Esophagus muscularis mucosa (tissue), 4 donors: ENCODE measurements around the gene PCA3. TPM values are rescaled to one million over a fixed set of nuclear protein-coding genes. Genes with fewer than 3 reads are reported as not detected.

Experiments
- DNase-seq: peaks from one replicate; pipeline ENCODE4 v3.0.0-alpha.2; 2017; ENCODE audit errors: extremely low spot score
- H3K27ac ChIP-seq, 4 donors: fragments of 200-600 bp; sonication (generic); replicated peaks in 1 of 4; 1 replicate in 3 of 4; 2 replicates in 1 of 4; pipeline ENCODE4 v1.5.1; 2016 to 2019; ENCODE audit warnings: mild to moderate bottlenecking in 1 of 4
- H3K27me3 ChIP-seq, 4 donors: fragments of 200-600 bp; sonication (generic); one replicate each; pipeline versions ENCODE4 v1.5.1 to v1.6.0; 2016 to 2019
- H3K36me3 ChIP-seq, 4 donors: fragments of 200-600 bp; sonication (generic); one replicate each; pipeline ENCODE4 v1.5.1; 2016 to 2019
- H3K4me1 ChIP-seq, 4 donors: fragments of 200-600 bp; sonication (generic); one replicate each; pipeline ENCODE4 v1.5.1; 2016 to 2019
- H3K4me3 ChIP-seq, 4 donors: fragments of 200-600 bp; sonication (generic); 1 replicate in 2 of 4; 2 replicates in 2 of 4; pipeline ENCODE4 v1.5.1; 2016 to 2019; ENCODE audit warnings: mild to moderate bottlenecking in 4 of 4, moderate library complexity in 1 of 4
- H3K9me3 ChIP-seq, 4 donors: fragments of 200-600 bp; sonication (generic); 1 replicate in 3 of 4; 2 replicates in 1 of 4; pipeline ENCODE4 v1.5.1; 2016 to 2019
- EP300 ChIP-seq: sonication (generic); formaldehyde crosslinking; IDR thresholded peaks from one replicate; pipeline ENCODE4 v1.6.1; 2017; ENCODE audit warnings: antibody characterized with exemption
- POLR2A ChIP-seq: fragments of 450-650 bp; IDR thresholded peaks from one replicate; pipeline ENCODE4 v1.6.1; 2017; ENCODE audit warnings: antibody characterized with exemption, moderate library complexity, mild to moderate bottlenecking, low read depth
- POLR2AphosphoS5 ChIP-seq, 2 donors: sonication (generic); formaldehyde crosslinking; IDR thresholded peaks; one replicate each; pipeline ENCODE4 v1.6.1; 2017; ENCODE audit warnings: antibody characterized with exemption in 2 of 2
- whole genome bisulfite sequencing: methylation state at CpG from one replicate; pipeline ENCODE4 v1.1.5; 2018; 5-methylcytosine and 5-hydroxymethylcytosine counted together
- intact Hi-C: fragments of 100-400 bp; cut with DNase I; formaldehyde crosslinking; loops from one replicate; pipeline ENCODE4 v1.15.1; 2023
- total RNA-seq, 4 donors: library from RNA; depleted of rRNA; stranded (reverse); fragments of >200 nt; gene quantifications; one replicate each; pipeline versions ENCODE4 v1.1.0 to v1.2.1, GENCODE V29; 2016
- TF ChIP-seq, protein P1 (sequence below), 3 experiments: fragments of 200-600 bp in 2 of 3; fragments of 450-650 bp in 1 of 3; sonication (generic) in 2 of 3; IDR thresholded peaks; one replicate each; pipeline ENCODE4 v1.5.1; 2017 to 2019; ENCODE audit warnings: antibody characterized with exemption in 3 of 3, mild to moderate bottlenecking in 2 of 3, moderate library complexity in 1 of 3

PCA3 gene
- total RNA-seq, 4 donors from 2014 or later = under 0.01 to 1.0 (median 0.65) TPM; not detected in 1

DNA sequence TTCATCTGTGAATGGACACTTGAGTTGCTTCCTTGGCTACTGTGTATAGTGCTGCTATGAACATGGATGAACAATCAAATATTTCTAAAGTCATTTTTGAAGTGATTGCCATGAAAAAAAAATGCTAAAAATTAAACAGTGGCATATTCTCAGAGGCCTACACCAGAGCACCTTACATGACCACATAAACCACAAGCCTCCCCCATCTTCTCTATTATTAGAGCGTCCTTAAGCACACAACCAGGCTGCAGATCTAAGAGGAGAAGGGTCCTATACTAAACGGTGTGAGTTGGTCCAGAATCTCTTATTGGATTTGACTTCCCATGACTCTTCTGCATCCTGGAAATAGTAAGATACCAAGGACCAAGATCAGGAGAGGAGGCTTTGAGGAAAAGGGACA, 34.3 kb downstream of the PCA3 start:
- WGBS = 71% methylated on average over 2 of the region's 2 CpGs
- Histone ChIP-seq H3K36me3 (peaks cover 0 to 7% (median 0%) of the 10 kb centered on the region in 4 donors), H3K4me3 (no peak overlapping the region), H3K9me3 (no peaks in the 10 kb centered on the region), H3K27me3 (no peaks in the 10 kb centered on the region), H3K4me1 (peaks cover 0 to 7% (median 2%) of the 10 kb centered on the region in 4 donors), H3K27ac (no peak overlapping the region)
- no peak for TF ChIP-seq POLR2AphosphoS5 (IDR thresholded peaks at IDR 0.05)
- no peak for TF ChIP-seq EP300
- TF ChIP-seq, protein P1, sequence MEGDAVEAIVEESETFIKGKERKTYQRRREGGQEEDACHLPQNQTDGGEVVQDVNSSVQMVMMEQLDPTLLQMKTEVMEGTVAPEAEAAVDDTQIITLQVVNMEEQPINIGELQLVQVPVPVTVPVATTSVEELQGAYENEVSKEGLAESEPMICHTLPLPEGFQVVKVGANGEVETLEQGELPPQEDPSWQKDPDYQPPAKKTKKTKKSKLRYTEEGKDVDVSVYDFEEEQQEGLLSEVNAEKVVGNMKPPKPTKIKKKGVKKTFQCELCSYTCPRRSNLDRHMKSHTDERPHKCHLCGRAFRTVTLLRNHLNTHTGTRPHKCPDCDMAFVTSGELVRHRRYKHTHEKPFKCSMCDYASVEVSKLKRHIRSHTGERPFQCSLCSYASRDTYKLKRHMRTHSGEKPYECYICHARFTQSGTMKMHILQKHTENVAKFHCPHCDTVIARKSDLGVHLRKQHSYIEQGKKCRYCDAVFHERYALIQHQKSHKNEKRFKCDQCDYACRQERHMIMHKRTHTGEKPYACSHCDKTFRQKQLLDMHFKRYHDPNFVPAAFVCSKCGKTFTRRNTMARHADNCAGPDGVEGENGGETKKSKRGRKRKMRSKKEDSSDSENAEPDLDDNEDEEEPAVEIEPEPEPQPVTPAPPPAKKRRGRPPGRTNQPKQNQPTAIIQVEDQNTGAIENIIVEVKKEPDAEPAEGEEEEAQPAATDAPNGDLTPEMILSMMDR (IDR thresholded peaks at IDR 0.05) = no peak
- no peak for TF ChIP-seq POLR2A
- intact Hi-C loops = loop anchor here (10.0 kb wide), 1 partner anchor 346 kb away; no protein-coding TSS in a partner anchor
- no peak for DNase-seq

DNA sequence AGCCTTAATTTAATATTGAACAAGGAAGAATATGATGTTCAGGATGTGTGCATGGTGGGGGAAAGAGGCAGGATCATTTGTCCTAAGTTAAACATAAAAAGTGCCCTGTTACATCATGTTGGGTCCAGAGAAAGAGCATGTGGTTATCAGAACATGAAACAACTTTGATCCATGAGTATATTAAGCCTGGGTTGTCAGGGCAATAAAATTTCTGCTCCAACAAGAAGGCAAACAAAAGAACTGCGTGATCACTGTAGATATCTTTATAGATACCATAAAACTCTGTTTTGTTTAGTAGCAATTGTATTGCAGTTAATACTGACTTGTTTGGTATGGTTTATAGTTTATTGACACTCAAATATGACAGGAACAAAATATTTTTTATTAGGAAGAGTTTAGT, 35.2 kb downstream of the PCA3 start:
- Histone ChIP-seq H3K4me1 (peaks cover 0 to 7% (median 2%) of the 10 kb centered on the region in 4 donors), H3K27ac (no peak overlapping the region), H3K4me3 (no peak overlapping the region), H3K27me3 (no peaks in the 10 kb centered on the region), H3K9me3 (no peaks in the 10 kb centered on the region), H3K36me3 (peaks cover 0 to 15% (median 3%) of the 10 kb centered on the region in 4 donors)
- TF ChIP-seq, protein P1 (IDR thresholded peaks at IDR 0.05) = no peak
- TF ChIP-seq POLR2A (no peak), POLR2AphosphoS5 (IDR thresholded peaks at IDR 0.05) (no peak), EP300 (no peak)
- 92% methylated on average over 1 of the region's 1 CpG for WGBS
- intact Hi-C loops = loop anchor here (10.0 kb wide), 1 partner anchor 345 kb away; no protein-coding TSS in a partner anchor
- DNase-seq = no peak

DNA sequence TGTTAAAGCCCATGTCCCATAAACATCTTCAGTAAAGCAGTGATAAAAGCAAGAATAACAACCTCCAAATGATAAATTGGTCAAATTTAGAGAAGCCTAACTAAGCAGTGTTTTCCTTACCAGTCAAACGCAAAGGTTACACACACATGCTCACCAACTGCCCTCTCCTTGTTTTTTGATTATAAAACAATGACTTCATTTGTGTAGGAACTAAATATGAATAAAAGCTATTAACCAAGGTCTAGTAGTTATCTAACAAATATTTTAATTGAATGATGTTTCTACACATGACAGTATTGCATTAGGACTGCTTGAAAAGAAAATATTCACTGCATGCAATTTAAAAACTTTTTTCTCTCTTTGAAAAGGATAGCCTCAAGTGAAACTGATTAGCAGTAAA, 36.7 kb downstream of the PCA3 start:
- H3K27ac ChIP-seq = no peak overlapping the region
- H3K27me3 ChIP-seq = no peaks in the 10 kb centered on the region
- DNase-seq = no peak
- H3K4me1 ChIP-seq = peaks cover 0 to 7% (median 2%) of the 10 kb centered on the region in 4 donors
- intact Hi-C loops = no loop called here
- H3K9me3 ChIP-seq = no peaks in the 10 kb centered on the region
- no peak for TF ChIP-seq EP300
- TF ChIP-seq, protein P1 (IDR thresholded peaks at IDR 0.05) = no peak
- no peak for TF ChIP-seq POLR2A
- TF ChIP-seq POLR2AphosphoS5 (IDR thresholded peaks at IDR 0.05) = no peak
- 53% methylated on average over 1 of the region's 1 CpG for WGBS
- peaks cover 0 to 22% (median 6%) of the 10 kb centered on the region in 4 donors for H3K36me3 ChIP-seq
- H3K4me3 ChIP-seq = no peak overlapping the region

DNA sequence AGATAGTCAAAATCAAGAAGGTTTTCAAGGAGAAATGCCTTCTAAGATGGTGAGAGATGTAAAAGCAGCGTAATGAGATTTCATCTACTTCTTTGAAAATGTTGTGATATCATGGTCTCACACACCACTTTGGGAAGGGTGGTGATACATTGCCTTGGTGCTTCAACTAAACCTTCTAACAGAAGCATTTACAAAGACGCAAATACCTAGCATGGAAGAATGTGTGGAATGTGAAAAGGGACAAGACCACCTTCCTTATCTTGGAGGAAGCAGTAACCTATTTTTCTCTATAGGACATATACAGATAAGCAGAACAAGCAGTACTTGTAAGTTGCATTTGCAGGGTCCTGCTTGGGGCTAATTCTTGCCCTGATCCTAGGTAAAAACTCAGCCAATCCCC, 38.8 kb downstream of the PCA3 start:
- H3K27ac ChIP-seq = no peak overlapping the region
- intact Hi-C loops = no loop called here
- H3K9me3 ChIP-seq = no peaks in the 10 kb centered on the region
- no peaks in the 10 kb centered on the region for H3K4me1 ChIP-seq
- DNase-seq = no peak
- TF ChIP-seq POLR2A = no peak
- 75% methylated on average over 2 of the region's 2 CpGs for WGBS
- peaks cover 0 to 32% (median 6%) of the 10 kb centered on the region in 4 donors for H3K36me3 ChIP-seq
- no peaks in the 10 kb centered on the region for H3K27me3 ChIP-seq
- H3K4me3 ChIP-seq = no peak overlapping the region

DNA sequence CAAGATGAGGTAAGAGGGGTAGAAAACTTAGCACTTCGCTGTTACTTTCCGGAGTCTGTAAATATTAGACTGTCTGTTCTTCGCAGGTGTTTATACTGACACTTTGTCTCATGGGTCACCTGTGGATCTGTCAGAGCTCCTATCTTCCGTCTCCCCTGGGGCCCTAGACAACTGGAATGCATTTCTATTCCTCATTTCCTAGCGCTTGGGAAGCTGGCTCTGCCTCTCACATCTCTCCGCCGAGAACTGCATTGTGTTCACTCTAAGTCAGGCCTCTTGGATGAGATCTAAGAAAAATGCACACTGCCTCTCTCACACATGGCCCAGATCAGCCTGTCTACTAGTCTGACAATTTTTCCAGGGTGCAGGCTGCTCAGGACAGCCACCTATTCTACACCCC, 39.5 kb downstream of the PCA3 start:
- Histone ChIP-seq H3K36me3 (peaks cover 0 to 33% (median 6%) of the 10 kb centered on the region in 4 donors), H3K27me3 (no peaks in the 10 kb centered on the region), H3K27ac (no peak overlapping the region), H3K4me3 (no peak overlapping the region), H3K9me3 (no peaks in the 10 kb centered on the region), H3K4me1 (peaks cover 0 to 5% (median 3%) of the 10 kb centered on the region in 4 donors)
- 92% methylated on average over 7 of the region's 7 CpGs for WGBS
- DNase-seq = no peak
- intact Hi-C loops = no loop called here
- TF ChIP-seq, protein P1 (IDR thresholded peaks at IDR 0.05) = no peak
- TF ChIP-seq POLR2AphosphoS5 (IDR thresholded peaks at IDR 0.05) (peak in 1 of 2 donors; percentile 8), POLR2A (no peak), EP300 (no peak)
